ENCODE data around the gene RNF39. TPM values are rescaled to one million over a fixed set of nuclear protein-coding genes. Genes with fewer than 3 reads are reported as not detected.

Gene RNF39
- total and polyA plus RNA-seq, 4 donors, result 1.0 to 2.3 (median 1.3) TPM; not detected in 1

- 76 to 95% methylated on average over 2 of the region's 2 CpGs for WGBS, 2 donors
These were observed 12.3 kb downstream of the RNF39 start for GRCh38 chr6:30063315-30063714.

GRCh38 chr6:30062471-30063178 is 12.9 kb downstream of the RNF39 start:
- peaks cover 5 to 31% (median 14%) of the 10 kb centered on the region in 5 donors for H3K4me1 ChIP-seq (ENCODE audit: control insufficient read depth in 5 of 5, insufficient read depth in 5 of 5, low read length in 5 of 5)

More at GRCh38 chr6:30063315-30063714, 12.3 kb downstream of the RNF39 start:
- Histone ChIP-seq H3K36me3 (ENCODE audit: control insufficient read depth in 4 of 4, insufficient read depth in 4 of 4, low read length in 4 of 4) (peaks cover 0 to 4% (median 3%) of the 10 kb centered on the region in 4 donors), H3K27ac (ENCODE audit: low read depth in 1 of 2, low read length in 1 of 2) (no peak overlapping the region), H3K9me3 (ENCODE audit: control insufficient read depth in 4 of 4, insufficient read depth in 3 of 4, low read length in 3 of 4) (no peaks in the 10 kb centered on the region), H3K27me3 (ENCODE audit: control insufficient read depth in 3 of 3, insufficient read depth in 3 of 3, low read length in 2 of 3) (no peaks in the 10 kb centered on the region), H3K9ac (ENCODE audit: insufficient read depth in 1 of 2, low read length in 2 of 2) (no peak overlapping the region), H3K4me3 (no peak overlapping the region), H3K4me1 (ENCODE audit: control insufficient read depth in 5 of 5, insufficient read depth in 5 of 5, low read length in 5 of 5) (peaks cover 5 to 37% (median 14%) of the 10 kb centered on the region in 5 donors)
- no peak for TF ChIP-seq CTCF (IDR thresholded peaks at IDR 0.05; ENCODE audit: control extremely low read depth, extremely low read depth)
- ATAC-seq (ENCODE audit: insufficient read depth, low FRiP score) (no peak), DNase-seq (no peak)

GRCh38 chr6:30061858-30062458 is 13.6 kb downstream of the RNF39 start:
- peak overlapping the region; percentile 75 for H3K4me3 ChIP-seq
- no peaks in the 10 kb centered on the region for H3K9me3 ChIP-seq (ENCODE audit: control insufficient read depth in 4 of 4, insufficient read depth in 3 of 4, low read length in 3 of 4)
- TF ChIP-seq CTCF (IDR thresholded peaks at IDR 0.05; ENCODE audit: control extremely low read depth, extremely low read depth), result no peak
- WGBS, 2 donors, result 45 to 49% methylated on average over 13 of the region's 13 CpGs
- H3K27me3 ChIP-seq (ENCODE audit: control insufficient read depth in 3 of 3, insufficient read depth in 3 of 3, low read length in 2 of 3), result no peaks in the 10 kb centered on the region
- H3K9ac ChIP-seq (ENCODE audit: insufficient read depth in 1 of 2, low read length in 2 of 2), result peak overlapping the region; percentile 79 to 99
- H3K4me1 ChIP-seq (ENCODE audit: control insufficient read depth in 5 of 5, insufficient read depth in 5 of 5, low read length in 5 of 5), result peaks cover 5 to 29% (median 14%) of the 10 kb centered on the region in 5 donors
- H3K36me3 ChIP-seq (ENCODE audit: control insufficient read depth in 4 of 4, insufficient read depth in 4 of 4, low read length in 4 of 4), result peaks cover 0 to 11% (median 5%) of the 10 kb centered on the region in 4 donors
- peak overlapping the region; percentile 94 to 95 for H3K27ac ChIP-seq (ENCODE audit: low read depth in 1 of 2, low read length in 1 of 2)
- DNase-seq (no peak), ATAC-seq (ENCODE audit: insufficient read depth, low FRiP score) (no peak)

More at GRCh38 chr6:30062471-30063178, 12.9 kb downstream of the RNF39 start:
- Histone ChIP-seq H3K27me3 (ENCODE audit: control insufficient read depth in 3 of 3, insufficient read depth in 3 of 3, low read length in 2 of 3) (no peaks in the 10 kb centered on the region), H3K27ac (ENCODE audit: low read depth in 1 of 2, low read length in 1 of 2) (no peak overlapping the region), H3K9ac (ENCODE audit: insufficient read depth in 1 of 2, low read length in 2 of 2) (no peak overlapping the region), H3K4me3 (no peak overlapping the region), H3K36me3 (ENCODE audit: control insufficient read depth in 4 of 4, insufficient read depth in 4 of 4, low read length in 4 of 4) (peaks cover 0 to 5% (median 3%) of the 10 kb centered on the region in 4 donors), H3K9me3 (ENCODE audit: control insufficient read depth in 4 of 4, insufficient read depth in 3 of 4, low read length in 3 of 4) (no peaks in the 10 kb centered on the region)
- no peak for TF ChIP-seq CTCF (IDR thresholded peaks at IDR 0.05; ENCODE audit: control extremely low read depth, extremely low read depth)
- ATAC-seq (ENCODE audit: insufficient read depth, low FRiP score) (no peak), DNase-seq (no peak)
- 93 to 95% methylated on average over 7 of the region's 7 CpGs for WGBS, 2 donors

Measured in lung (tissue), 12 donors.